ENCODE data around the gene EML6. TPM values are rescaled to one million over a fixed set of nuclear protein-coding genes. Genes with fewer than 3 reads are reported as not detected.

The EML6 gene
- total and polyA plus RNA-seq, 2 of the 13 experiments (the other 11 are each of a cell fraction or from before 2014, with no cell fraction given) = 17.2 to 32.4 TPM

DNA sequence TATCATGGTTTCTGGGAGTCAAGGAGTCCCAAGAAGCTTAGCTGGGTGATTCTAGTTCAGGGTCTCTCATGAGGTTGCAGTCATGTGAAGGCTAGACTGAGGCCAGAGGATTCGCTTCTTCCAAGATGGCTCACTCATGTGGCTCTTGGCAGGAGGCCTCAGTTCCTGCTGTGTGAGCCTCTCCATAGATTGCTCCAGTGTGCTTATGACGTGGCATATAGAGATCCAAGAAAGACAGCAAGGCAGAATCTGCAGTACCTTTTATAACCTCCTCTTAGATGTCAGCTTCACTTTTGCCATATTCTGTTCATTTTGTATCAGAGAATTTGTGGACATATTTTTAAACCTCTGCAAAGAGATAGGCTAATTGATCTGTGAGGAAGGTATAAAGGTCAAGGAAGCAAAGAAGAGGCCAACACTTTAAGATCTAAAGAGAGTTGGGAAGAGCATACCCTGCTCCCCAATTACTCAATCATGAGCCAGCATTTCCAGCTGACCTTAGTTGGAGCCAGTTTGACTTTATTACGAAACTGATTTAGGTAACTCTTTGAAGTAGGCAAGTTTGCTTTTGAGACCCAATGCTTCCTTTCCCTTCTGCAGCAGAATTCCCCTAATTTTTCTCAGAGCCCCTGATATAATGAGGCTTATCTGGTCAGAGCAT is 134.7 kb downstream of the EML6 start:
- Histone ChIP-seq H3K27me3 (ENCODE audit: control insufficient read depth in 1 of 2, insufficient read depth in 2 of 2, low read length in 2 of 2) (no peaks in the 10 kb centered on the region), H3K9me3 (ENCODE audit: low read length) (no peaks in the 10 kb centered on the region), H3K4me2 (ENCODE audit: low read depth, low read length) (peak overlapping the region; percentile 40), H3K36me3 (replicated peaks in 1 of 2; ENCODE audit: control insufficient read depth in 1 of 2, insufficient read depth in 2 of 2, low read length in 2 of 2) (no peaks in the 10 kb centered on the region), H3K4me3 (replicated peaks in 1 of 3; ENCODE audit: insufficient read depth in 1 of 3, low read depth in 2 of 3, low read length in 3 of 3) (no peak overlapping the region), H3K9ac (ENCODE audit: insufficient read depth, low read depth, low read length) (no peak overlapping the region), H3K4me1 (ENCODE audit: insufficient read depth, low read length) (peaks cover 32% of the 10 kb centered on the region), H3K27ac (ENCODE audit: extremely low read length, insufficient read depth, low read length) (peak overlapping the region; percentile 71), H4K20me1 (ENCODE audit: insufficient read depth, low read length) (no peaks in the 10 kb centered on the region), H2AFZ (ENCODE audit: low read length) (no peak overlapping the region), H3K79me2 (ENCODE audit: insufficient read depth, low read length) (no peaks in the 10 kb centered on the region)
- BruUV-seq (replicated peaks) = no TSS peak
- intact Hi-C loops (cut with micrococcal nuclease; ENCODE audit: unreplicated experiment) (no loop called here), in situ Hi-C loops (cut with HindIII; ENCODE audit: extremely low pct_ligation_motif_present, low pct_unique_long_range_greater_than_20kb) (no loop called here)
- ATAC-seq (peak; percentile 89), FAIRE-seq (peak; percentile 97), DNase-seq (ENCODE audit: low spot score) (peak; percentile 86)
- POLR2A ChIA-PET = no interaction called here
- WGBS (ENCODE audit: low lambda C conversion rate) = 18% methylated on average over 3 of the region's 3 CpGs
- CTCF ChIA-PET (ENCODE audit: low intra/inter-chr PET ratio, low total read pairs) = no interaction called here
- TF ChIP-seq FOXC1 (CRISPR knock-in tag; IDR thresholded peaks at IDR 0.05; ENCODE audit: borderline replicate concordance) (no peak), ZNF7 (CRISPR knock-in tag; IDR thresholded peaks at IDR 0.05) (no peak), KDM6A (CRISPR knock-in tag; IDR thresholded peaks at IDR 0.05; ENCODE audit: low read depth) (peak; percentile 42; the same call in 1 of the 2 replicates), RXRA (CRISPR knock-in tag; IDR thresholded peaks at IDR 0.05) (peak; percentile 67; the same call in 1 of the 2 replicates), IRF2 (CRISPR knock-in tag; IDR thresholded peaks at IDR 0.05) (peak; percentile 59; the same call in 1 of the 2 replicates), ARID5B (CRISPR knock-in tag; IDR thresholded peaks at IDR 0.05) (peak; percentile 98), ZMYM2 (CRISPR knock-in tag; IDR thresholded peaks at IDR 0.05) (0 out of 2 replicates have a peak, but pooled peaks have one; percentile 65), IKZF5 (CRISPR knock-in tag; IDR thresholded peaks at IDR 0.05) (0 out of 2 replicates have a peak, but pooled peaks have one; percentile 29), PHF21A (CRISPR knock-in tag; IDR thresholded peaks at IDR 0.05) (no peak), HDAC2 (CRISPR knock-in tag; IDR thresholded peaks at IDR 0.05) (peak; percentile 89), PITX1 (CRISPR knock-in tag; IDR thresholded peaks at IDR 0.05) (peak; percentile 58; the same call in 1 of the 2 replicates), ONECUT2 (CRISPR knock-in tag; IDR thresholded peaks at IDR 0.05) (peak; percentile 64), PAXIP1 (CRISPR knock-in tag; conservative IDR thresholded peaks at IDR 0.05) (peak; percentile 90), HMG20A (CRISPR knock-in tag; IDR thresholded peaks at IDR 0.05; ENCODE audit: borderline replicate concordance) (peak; percentile 84), HMGA1 (CRISPR knock-in tag; conservative IDR thresholded peaks at IDR 0.05) (no peak), NFYB (CRISPR knock-in tag; IDR thresholded peaks at IDR 0.05) (no peak), ZNF44 (CRISPR knock-in tag; IDR thresholded peaks at IDR 0.05) (no peak), NR2F2 (IDR thresholded peaks at IDR 0.05; ENCODE audit: borderline replicate concordance, low read depth) (peak; percentile 95)
